MCF 10A (cell line): ENCODE data around the gene MAGI1. TPM values are rescaled to one million over a fixed set of nuclear protein-coding genes. Genes with fewer than 3 reads are reported as not detected.

ENCODE experiments used
- BruUV-seq: library from RNA; stranded (reverse); fragments of 400-500 nt; replicated peaks from 2 replicates; lab custom pipeline; 2021; lab: Mats Ljungman, UMichigan
- CTCF ChIA-PET: fragments of 300-600 bp; sonication (Branson Sonifier 250); formaldehyde crosslinking; extraction: SDS; loops from one replicate; lab custom pipeline; 2021; ENCODE audit warnings: antibody characterized with exemption, inconsistent platforms; lab: Yijun Ruan, JAX
- POLR2A ChIA-PET: fragments of 300-600, 350-650 bp; sonication (Branson Sonifier 250); formaldehyde crosslinking; extraction: SDS; loops from one replicate; lab custom pipeline; 2020; ENCODE audit warnings: antibody characterized with exemption, inconsistent platforms; lab: Yijun Ruan, JAX
- DNase-seq: peaks from one replicate; pipeline ENCODE4 v3.0.0-alpha.2; 2018; ENCODE audit not compliant: unreplicated experiment
- H3K27ac Mint-ChIP-seq: one replicate; pipeline ENCODE4 v1.8.0; 2022; ENCODE audit warnings: mild to moderate bottlenecking, low read depth, mixed read lengths; ENCODE audit not compliant: unreplicated experiment
- H3K27me3 Mint-ChIP-seq: one replicate; pipeline ENCODE4 v1.8.0; 2022; ENCODE audit warnings: mixed read lengths; ENCODE audit not compliant: insufficient read depth, unreplicated experiment
- H3K36me3 Mint-ChIP-seq: one replicate; pipeline ENCODE4 v1.8.0; 2022; ENCODE audit warnings: mild to moderate bottlenecking, moderate library complexity, mixed read lengths; ENCODE audit not compliant: insufficient read depth, unreplicated experiment
- H3K4me1 Mint-ChIP-seq: one replicate; pipeline ENCODE4 v1.8.0; 2022; ENCODE audit warnings: mixed read lengths; ENCODE audit not compliant: insufficient read depth, unreplicated experiment
- H3K4me3 Mint-ChIP-seq: one replicate; pipeline ENCODE4 v1.8.0; 2022; ENCODE audit warnings: mild to moderate bottlenecking, moderate library complexity, mixed read lengths; ENCODE audit not compliant: unreplicated experiment
- H3K9me3 Mint-ChIP-seq: one replicate; pipeline ENCODE4 v1.8.0; 2022; ENCODE audit warnings: mixed read lengths; ENCODE audit not compliant: unreplicated experiment
- intact Hi-C: fragments of 100-400 bp; cut with micrococcal nuclease; formaldehyde crosslinking; loops from 2 replicates; pipeline ENCODE4 v1.14.1; 2022
- total RNA-seq: library from RNA; stranded (reverse); gene quantifications from 2 replicates; pipeline ENCODE4 v1.2.3, GENCODE V29; 2022
- TF ChIP-seq, protein P1 (sequence below): fragments of 200-600 bp; IDR thresholded peaks from one replicate; pipeline ENCODE4 v1.8.0; 2022; ENCODE audit warnings: antibody characterized with exemption, mild to moderate bottlenecking; ENCODE audit not compliant: unreplicated experiment

Gene MAGI1
- total RNA-seq, 1 experiment from 2014 or later = 6.2 TPM

DNA sequence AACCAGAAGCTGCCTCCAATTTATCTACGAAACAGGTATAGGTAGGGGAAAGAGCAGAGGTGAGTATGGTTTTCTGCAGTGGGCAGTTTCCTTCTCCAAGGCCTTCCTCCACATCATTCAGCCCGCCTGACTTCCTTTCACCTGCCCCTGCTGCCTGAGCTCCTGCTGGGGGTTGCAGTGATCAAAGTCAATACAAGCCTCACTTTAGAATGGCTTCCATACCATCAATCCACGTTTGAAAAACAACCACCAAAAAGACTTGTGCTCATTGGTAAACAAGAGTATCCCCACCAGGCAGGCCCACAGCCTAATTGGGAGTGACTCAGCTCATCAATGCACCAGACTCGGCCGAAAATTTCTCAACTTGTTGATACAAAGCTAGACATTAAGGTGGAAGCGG lies 159.9 kb downstream of the MAGI1 start:
- H3K27me3 Mint-ChIP-seq = no peaks in the 10 kb centered on the region
- H3K27ac Mint-ChIP-seq = no peak overlapping the region
- CTCF ChIA-PET = interaction anchor here (0.9 to 2.2 kb wide), 2 partner anchors 132 to 260 kb away, joined by 3 to 5 read pairs; no protein-coding TSS in a partner anchor
- H3K4me1 Mint-ChIP-seq = peaks cover 9% of the 10 kb centered on the region
- BruUV-seq = no TSS peak
- TF ChIP-seq, protein P1, sequence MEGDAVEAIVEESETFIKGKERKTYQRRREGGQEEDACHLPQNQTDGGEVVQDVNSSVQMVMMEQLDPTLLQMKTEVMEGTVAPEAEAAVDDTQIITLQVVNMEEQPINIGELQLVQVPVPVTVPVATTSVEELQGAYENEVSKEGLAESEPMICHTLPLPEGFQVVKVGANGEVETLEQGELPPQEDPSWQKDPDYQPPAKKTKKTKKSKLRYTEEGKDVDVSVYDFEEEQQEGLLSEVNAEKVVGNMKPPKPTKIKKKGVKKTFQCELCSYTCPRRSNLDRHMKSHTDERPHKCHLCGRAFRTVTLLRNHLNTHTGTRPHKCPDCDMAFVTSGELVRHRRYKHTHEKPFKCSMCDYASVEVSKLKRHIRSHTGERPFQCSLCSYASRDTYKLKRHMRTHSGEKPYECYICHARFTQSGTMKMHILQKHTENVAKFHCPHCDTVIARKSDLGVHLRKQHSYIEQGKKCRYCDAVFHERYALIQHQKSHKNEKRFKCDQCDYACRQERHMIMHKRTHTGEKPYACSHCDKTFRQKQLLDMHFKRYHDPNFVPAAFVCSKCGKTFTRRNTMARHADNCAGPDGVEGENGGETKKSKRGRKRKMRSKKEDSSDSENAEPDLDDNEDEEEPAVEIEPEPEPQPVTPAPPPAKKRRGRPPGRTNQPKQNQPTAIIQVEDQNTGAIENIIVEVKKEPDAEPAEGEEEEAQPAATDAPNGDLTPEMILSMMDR = no peak
- no peaks in the 10 kb centered on the region for H3K9me3 Mint-ChIP-seq
- H3K36me3 Mint-ChIP-seq = no peaks in the 10 kb centered on the region
- no peak for DNase-seq
- POLR2A ChIA-PET = no interaction called here
- H3K4me3 Mint-ChIP-seq = no peak overlapping the region
- intact Hi-C loops = no loop called here

DNA sequence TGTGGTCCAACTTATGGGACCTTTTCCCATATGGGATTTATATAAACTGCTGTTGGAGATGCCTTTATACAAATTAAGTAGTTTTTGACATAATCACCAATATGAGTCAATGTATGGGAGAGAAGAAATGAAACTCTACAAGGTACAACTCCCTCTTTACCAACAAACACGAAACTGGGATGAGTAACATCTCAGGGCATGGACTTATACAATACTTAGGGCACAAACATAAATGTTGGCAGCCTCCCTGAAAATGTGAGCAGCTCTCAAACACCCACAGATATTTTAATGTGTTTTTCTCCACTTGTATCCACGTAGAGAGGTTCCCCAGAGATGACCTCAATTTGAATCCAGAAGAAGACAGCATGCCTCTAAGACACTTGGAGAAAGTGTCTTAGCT lies 161.6 kb downstream of the MAGI1 start:
- TF ChIP-seq, protein P1 = no peak
- no peak for DNase-seq
- Mint-ChIP-seq H3K36me3 (no peaks in the 10 kb centered on the region), H3K4me3 (no peak overlapping the region), H3K4me1 (peaks cover 6% of the 10 kb centered on the region), H3K27ac (no peak overlapping the region), H3K9me3 (no peaks in the 10 kb centered on the region), H3K27me3 (no peaks in the 10 kb centered on the region)
- BruUV-seq = no TSS peak
- CTCF ChIA-PET = interaction anchor here (0.7 to 2.2 kb wide), 2 partner anchors 44 to 262 kb away, joined by 4 to 5 read pairs; no protein-coding TSS in a partner anchor
- intact Hi-C loops = no loop called here
- POLR2A ChIA-PET = interaction anchor here (0.5 to 0.7 kb wide), 2 partner anchors 65 to 260 kb away, joined by 3 read pairs; no protein-coding TSS in a partner anchor

DNA sequence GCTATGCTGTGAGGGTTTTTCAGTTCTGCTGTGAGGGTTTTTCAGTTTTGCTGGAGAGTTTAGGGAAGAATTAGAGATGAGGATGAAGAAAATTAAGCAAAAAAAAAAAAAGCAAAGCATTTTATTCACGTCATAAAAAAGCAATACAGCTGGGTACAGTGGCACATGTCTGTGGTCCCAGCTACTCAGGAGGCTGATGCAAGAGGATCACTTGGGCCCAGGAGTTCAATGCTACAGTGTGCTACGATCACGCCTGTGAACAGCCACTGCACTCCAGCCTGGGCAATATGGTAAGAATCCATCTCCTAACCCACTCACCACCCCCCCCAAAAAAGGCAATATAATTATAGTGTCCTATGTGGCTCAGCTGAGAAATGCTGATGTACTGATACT lies 162.7 kb downstream of the MAGI1 start:
- ChIA-PET POLR2A (no interaction called here), CTCF (interaction anchor here (0.6 to 1.4 kb wide), 5 partner anchors 13 to 1048 kb away, joined by 3 read pairs; no protein-coding TSS in a partner anchor)
- TF ChIP-seq, protein P1 = no peak
- intact Hi-C loops = no loop called here
- Mint-ChIP-seq H3K27ac (no peak overlapping the region), H3K4me1 (peaks cover 12% of the 10 kb centered on the region), H3K4me3 (no peak overlapping the region), H3K27me3 (no peaks in the 10 kb centered on the region), H3K9me3 (no peaks in the 10 kb centered on the region), H3K36me3 (no peaks in the 10 kb centered on the region)
- DNase-seq = no peak
- BruUV-seq = no TSS peak

DNA sequence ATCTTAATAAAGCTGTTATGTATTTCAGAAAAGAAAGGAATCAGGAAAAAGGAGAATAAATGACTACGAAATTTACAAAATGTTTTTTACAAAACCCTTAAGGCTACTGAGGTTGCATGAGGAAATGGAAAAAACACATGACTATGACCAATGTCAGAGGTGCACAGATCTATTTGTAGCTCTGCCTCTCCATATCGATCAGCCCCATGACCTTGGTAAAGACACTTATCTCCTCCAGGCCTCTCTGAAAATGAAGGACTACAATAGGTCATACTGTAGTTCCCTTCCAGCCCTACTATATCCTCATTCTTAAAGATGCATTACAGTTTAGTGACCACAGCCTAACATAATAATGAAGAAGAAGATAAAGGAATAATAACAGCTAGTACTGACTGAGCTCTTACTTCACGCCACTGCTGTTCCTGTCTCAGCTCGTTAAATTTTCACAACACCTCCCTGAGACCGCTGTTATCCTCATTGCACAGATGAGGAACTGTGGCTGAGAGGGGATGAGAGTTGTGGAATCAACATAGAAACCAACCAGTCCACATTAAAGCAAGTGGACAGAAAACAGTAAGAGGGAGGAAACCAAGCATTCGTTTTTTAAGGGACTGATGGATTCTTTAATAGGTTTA lies 163.2 kb downstream of the MAGI1 start:
- ChIA-PET CTCF (interaction anchor here (0.6 to 1.4 kb wide), 5 partner anchors 12 to 1048 kb away, joined by 3 to 4 read pairs (median 3); no protein-coding TSS in a partner anchor), POLR2A (no interaction called here)
- no peak for DNase-seq
- BruUV-seq = no TSS peak
- H3K4me1 Mint-ChIP-seq = peaks cover 12% of the 10 kb centered on the region
- no peaks in the 10 kb centered on the region for H3K36me3 Mint-ChIP-seq
- intact Hi-C loops = no loop called here
- H3K27me3 Mint-ChIP-seq = no peaks in the 10 kb centered on the region
- no peaks in the 10 kb centered on the region for H3K9me3 Mint-ChIP-seq
- TF ChIP-seq, protein P1 = no peak
- H3K27ac Mint-ChIP-seq = no peak overlapping the region
- H3K4me3 Mint-ChIP-seq = no peak overlapping the region
